Ishikawa (cell line): ENCODE results near the gene NKX2-1.

Source experiments
- CEBPB ChIP-seq: IDR thresholded peaks from 2 replicates; pipeline ENCODE4 v1.6.1; 2012
- CREB1 ChIP-seq: IDR thresholded peaks from 2 replicates; pipeline ENCODE4 v1.6.1; 2012; ENCODE audit warnings: low read depth
- EGR1 ChIP-seq: IDR thresholded peaks from 2 replicates; pipeline ENCODE4 v1.6.1; 2012
- EP300 ChIP-seq: IDR thresholded peaks from 2 replicates; pipeline ENCODE4 v1.6.1; 2012; ENCODE audit warnings: borderline replicate concordance
- FOXM1 ChIP-seq: IDR thresholded peaks from 2 replicates; pipeline ENCODE4 v1.6.1; 2012; ENCODE audit warnings: low read depth, borderline replicate concordance
- NFIC ChIP-seq: IDR thresholded peaks from 2 replicates; pipeline ENCODE4 v1.6.1; 2012
- RAD21 ChIP-seq: IDR thresholded peaks from 2 replicates; pipeline ENCODE4 v1.6.1; 2012; ENCODE audit warnings: low read depth
- TAF1 ChIP-seq: IDR thresholded peaks from 2 replicates; pipeline ENCODE4 v1.6.1; 2012; ENCODE audit warnings: low read depth, mild to moderate bottlenecking
- TCF12 ChIP-seq: IDR thresholded peaks from 2 replicates; pipeline ENCODE4 v1.6.1; 2012; ENCODE audit warnings: low read depth
- TEAD4 ChIP-seq: IDR thresholded peaks from 2 replicates; pipeline ENCODE4 v1.6.1; 2012
- YY1 ChIP-seq: IDR thresholded peaks from 2 replicates; pipeline ENCODE4 v1.6.1; 2012; ENCODE audit warnings: low read depth
- ZBTB7A ChIP-seq: IDR thresholded peaks from 2 replicates; pipeline ENCODE4 v1.6.1; 2012; ENCODE audit warnings: low read depth
- TF ChIP-seq, protein P1 (sequence below): IDR thresholded peaks from 2 replicates; pipeline ENCODE4 v1.6.1; 2012
- TF ChIP-seq, protein P2 (sequence below): IDR thresholded peaks from 2 replicates; pipeline ENCODE4 v1.6.1; 2012
- TF ChIP-seq, protein P3 (sequence below): IDR thresholded peaks from 2 replicates; pipeline ENCODE4 v1.6.1; 2012; ENCODE audit warnings: low read depth, mild to moderate bottlenecking

Gene NKX2-1

DNA sequence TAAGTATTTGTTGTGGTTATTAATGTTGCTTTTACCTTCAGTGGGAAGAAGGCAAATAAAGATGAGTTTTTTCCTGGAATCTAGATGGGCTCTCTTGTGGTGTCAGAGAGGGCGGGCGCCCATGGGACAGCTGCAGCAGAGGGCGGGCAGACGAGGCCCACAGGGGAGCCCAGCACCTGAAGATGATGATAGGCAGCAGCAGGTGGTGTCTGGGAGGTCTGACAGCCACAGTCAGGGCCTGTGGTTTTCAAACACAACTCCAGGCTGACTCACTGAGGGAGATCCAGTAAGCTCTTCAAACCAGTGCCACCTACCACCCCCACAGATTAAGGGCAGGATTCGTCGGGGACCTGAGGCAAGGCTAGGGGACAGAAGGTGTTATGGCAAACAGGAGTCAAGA lies 42.8 kb downstream of the NKX2-1 start:
- TF ChIP-seq TAF1 (no peak), CREB1 (no peak), RAD21 (no peak), EP300 (no peak), TCF12 (no peak), NFIC (no peak), TEAD4 (no peak), YY1 (no peak), EGR1 (no peak), FOXM1 (no peak), CEBPB (no peak), ZBTB7A (no peak)
- TF ChIP-seq, protein P1, sequence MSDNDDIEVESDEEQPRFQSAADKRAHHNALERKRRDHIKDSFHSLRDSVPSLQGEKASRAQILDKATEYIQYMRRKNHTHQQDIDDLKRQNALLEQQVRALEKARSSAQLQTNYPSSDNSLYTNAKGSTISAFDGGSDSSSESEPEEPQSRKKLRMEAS: no peak
- TF ChIP-seq, protein P2, sequence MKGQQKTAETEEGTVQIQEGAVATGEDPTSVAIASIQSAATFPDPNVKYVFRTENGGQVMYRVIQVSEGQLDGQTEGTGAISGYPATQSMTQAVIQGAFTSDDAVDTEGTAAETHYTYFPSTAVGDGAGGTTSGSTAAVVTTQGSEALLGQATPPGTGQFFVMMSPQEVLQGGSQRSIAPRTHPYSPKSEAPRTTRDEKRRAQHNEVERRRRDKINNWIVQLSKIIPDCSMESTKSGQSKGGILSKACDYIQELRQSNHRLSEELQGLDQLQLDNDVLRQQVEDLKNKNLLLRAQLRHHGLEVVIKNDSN: no peak
- TF ChIP-seq, protein P3, sequence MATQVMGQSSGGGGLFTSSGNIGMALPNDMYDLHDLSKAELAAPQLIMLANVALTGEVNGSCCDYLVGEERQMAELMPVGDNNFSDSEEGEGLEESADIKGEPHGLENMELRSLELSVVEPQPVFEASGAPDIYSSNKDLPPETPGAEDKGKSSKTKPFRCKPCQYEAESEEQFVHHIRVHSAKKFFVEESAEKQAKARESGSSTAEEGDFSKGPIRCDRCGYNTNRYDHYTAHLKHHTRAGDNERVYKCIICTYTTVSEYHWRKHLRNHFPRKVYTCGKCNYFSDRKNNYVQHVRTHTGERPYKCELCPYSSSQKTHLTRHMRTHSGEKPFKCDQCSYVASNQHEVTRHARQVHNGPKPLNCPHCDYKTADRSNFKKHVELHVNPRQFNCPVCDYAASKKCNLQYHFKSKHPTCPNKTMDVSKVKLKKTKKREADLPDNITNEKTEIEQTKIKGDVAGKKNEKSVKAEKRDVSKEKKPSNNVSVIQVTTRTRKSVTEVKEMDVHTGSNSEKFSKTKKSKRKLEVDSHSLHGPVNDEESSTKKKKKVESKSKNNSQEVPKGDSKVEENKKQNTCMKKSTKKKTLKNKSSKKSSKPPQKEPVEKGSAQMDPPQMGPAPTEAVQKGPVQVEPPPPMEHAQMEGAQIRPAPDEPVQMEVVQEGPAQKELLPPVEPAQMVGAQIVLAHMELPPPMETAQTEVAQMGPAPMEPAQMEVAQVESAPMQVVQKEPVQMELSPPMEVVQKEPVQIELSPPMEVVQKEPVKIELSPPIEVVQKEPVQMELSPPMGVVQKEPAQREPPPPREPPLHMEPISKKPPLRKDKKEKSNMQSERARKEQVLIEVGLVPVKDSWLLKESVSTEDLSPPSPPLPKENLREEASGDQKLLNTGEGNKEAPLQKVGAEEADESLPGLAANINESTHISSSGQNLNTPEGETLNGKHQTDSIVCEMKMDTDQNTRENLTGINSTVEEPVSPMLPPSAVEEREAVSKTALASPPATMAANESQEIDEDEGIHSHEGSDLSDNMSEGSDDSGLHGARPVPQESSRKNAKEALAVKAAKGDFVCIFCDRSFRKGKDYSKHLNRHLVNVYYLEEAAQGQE: no peak

DNA sequence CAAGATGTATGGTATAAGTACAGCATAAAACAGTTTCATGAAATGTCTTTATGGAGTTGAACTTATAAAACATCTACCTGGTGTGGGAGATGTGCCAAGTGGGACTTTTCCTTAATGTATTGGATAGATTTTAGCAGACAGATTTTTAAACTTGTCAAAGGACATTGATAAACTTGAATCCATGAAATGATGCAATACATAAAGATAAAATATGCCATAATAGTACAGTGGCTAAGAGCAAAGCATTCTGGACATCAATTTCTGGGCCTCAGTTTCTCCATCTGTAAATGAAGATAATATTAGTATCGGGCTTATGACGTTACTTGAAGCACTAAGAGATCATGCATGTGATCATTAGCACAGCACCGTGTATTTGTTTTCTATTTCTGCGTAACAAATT lies 45.4 kb downstream of the NKX2-1 start:
- TF ChIP-seq FOXM1: no peak
- no peak for TF ChIP-seq TEAD4
- no peak for TF ChIP-seq EP300
- TF ChIP-seq TCF12: no peak
- no peak for TF ChIP-seq RAD21
- no peak for TF ChIP-seq CEBPB
- TF ChIP-seq, protein P2: no peak
- no peak for TF ChIP-seq ZBTB7A
- TF ChIP-seq CREB1: no peak
- TF ChIP-seq TAF1: no peak
- TF ChIP-seq EGR1: no peak
- no peak for TF ChIP-seq YY1
- TF ChIP-seq, protein P1: no peak
- TF ChIP-seq, protein P3: no peak

DNA sequence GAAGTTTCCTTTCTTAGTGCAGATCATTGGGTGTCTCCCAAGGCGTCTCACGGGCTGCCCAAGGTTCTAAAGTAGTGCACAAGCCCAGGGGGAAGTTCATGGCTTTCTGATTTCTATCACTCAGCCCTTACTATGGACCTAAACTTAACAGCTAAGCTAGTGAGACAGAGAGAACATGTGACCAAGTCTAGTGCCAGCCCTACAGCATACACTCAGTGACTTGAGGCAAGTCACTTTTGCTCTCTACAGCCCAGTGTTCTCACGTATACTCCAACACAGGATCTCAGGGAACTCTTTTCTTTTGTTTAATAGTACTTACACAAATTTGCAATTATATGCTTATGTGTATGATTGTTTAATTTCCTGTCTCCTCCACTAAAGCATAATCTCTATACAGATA lies 48.6 kb downstream of the NKX2-1 start:
- TF ChIP-seq FOXM1 (no peak), RAD21 (no peak), TCF12 (no peak), ZBTB7A (no peak), CEBPB (no peak), CREB1 (no peak), NFIC (no peak), TEAD4 (no peak), TAF1 (no peak), EP300 (no peak), YY1 (no peak), EGR1 (no peak)
- TF ChIP-seq, protein P2: no peak
- TF ChIP-seq, protein P3: no peak
- TF ChIP-seq, protein P1: no peak

DNA sequence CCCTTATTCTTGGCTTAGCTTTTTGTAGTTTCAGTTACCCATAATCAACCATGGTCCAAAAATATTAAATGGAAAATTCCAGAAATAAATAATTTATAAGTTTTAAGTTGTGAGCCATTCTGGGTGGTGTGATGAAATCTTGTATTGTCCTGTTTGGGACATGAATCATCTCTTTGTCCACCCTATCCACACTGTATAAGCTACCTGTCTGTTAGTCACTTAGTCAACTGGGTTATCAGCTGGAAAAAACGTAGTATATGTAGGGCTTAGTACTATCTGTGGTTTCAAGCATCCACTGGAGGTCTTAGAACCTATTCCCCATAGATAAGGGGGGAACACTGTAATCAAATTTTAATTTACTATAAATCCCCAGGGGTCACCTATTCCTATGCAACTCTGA lies 52.7 kb downstream of the NKX2-1 start:
- TF ChIP-seq TAF1 (no peak), TCF12 (no peak), YY1 (no peak), EP300 (no peak), FOXM1 (no peak), RAD21 (no peak), CEBPB (no peak), CREB1 (no peak), TEAD4 (no peak), ZBTB7A (no peak), NFIC (no peak), EGR1 (no peak)
- TF ChIP-seq, protein P3: no peak
- TF ChIP-seq, protein P1: no peak
- TF ChIP-seq, protein P2: no peak
